GM23338 (cell line): ENCODE data around the gene ZNF474. TPM values are rescaled to one million over a fixed set of nuclear protein-coding genes. Genes with fewer than 3 reads are reported as not detected.

Experiments used
- ATAC-seq: fragments of 200-7000 bp; cut with Tn5 transposase; 3 replicates; pipeline ENCODE4 v1.9.1; 2020
- DNase-seq: peaks from one replicate; pipeline ENCODE4 v3.0.0-alpha.2; 2015; ENCODE audit warnings: low spot score
- H2AFZ ChIP-seq: fragments of 200-600 bp; sonication (generic); 2 replicates; pipeline ENCODE4 v1.8.0; 2016; ENCODE audit warnings: antibody characterized with exemption, mild to moderate bottlenecking, moderate library complexity
- H3F3A ChIP-seq: fragments of 200-600 bp; sonication (generic); replicated peaks from 2 replicates; pipeline ENCODE4 v1.8.0; 2017; ENCODE audit warnings: antibody characterized with exemption, mixed run types, low read depth
- H3K27ac ChIP-seq: fragments of 200-600 bp; sonication (generic); 2 replicates; pipeline ENCODE4 v1.6.1; 2016; ENCODE audit warnings: low read depth
- H3K27me3 ChIP-seq: fragments of 200-600 bp; sonication (generic); 2 replicates; pipeline ENCODE4 v1.8.0; 2016; ENCODE audit warnings: mild to moderate bottlenecking, mixed run types, moderate library complexity; ENCODE audit not compliant: insufficient read depth
- H3K36me3 ChIP-seq: fragments of 200-600 bp; sonication (generic); 2 replicates; pipeline ENCODE4 v1.8.0; 2016; ENCODE audit warnings: mild to moderate bottlenecking; ENCODE audit not compliant: insufficient read depth
- H3K4me1 ChIP-seq: fragments of 200-600 bp; sonication (generic); 2 replicates; pipeline ENCODE4 v1.8.0; 2016; ENCODE audit warnings: mild to moderate bottlenecking, moderate library complexity; ENCODE audit not compliant: insufficient read depth
- H3K4me2 ChIP-seq: fragments of 200-600 bp; sonication (generic); 2 replicates; pipeline ENCODE4 v1.7.1; 2017; ENCODE audit warnings: mixed run types
- H3K4me3 ChIP-seq: fragments of 200-600 bp; sonication (generic); 2 replicates; pipeline ENCODE4 v1.6.1; 2016; ENCODE audit warnings: mixed run types
- H3K79me2 ChIP-seq: fragments of 200-600 bp; sonication (generic); replicated peaks from 2 replicates; pipeline ENCODE4 v1.8.0; 2017; ENCODE audit warnings: mild to moderate bottlenecking; ENCODE audit not compliant: insufficient read depth
- H3K9me2 ChIP-seq: fragments of 200-600 bp; sonication (generic); 2 replicates; pipeline ENCODE4 v1.8.0; 2017; ENCODE audit not compliant: insufficient read depth
- H4K20me1 ChIP-seq: fragments of 200-600 bp; sonication (generic); replicated peaks from 2 replicates; pipeline ENCODE4 v1.8.0; 2017; ENCODE audit warnings: mild to moderate bottlenecking; ENCODE audit not compliant: insufficient read depth
- H3K27ac Mint-ChIP-seq: 2 replicates; pipeline ENCODE4 v1.8.0; 2020; ENCODE audit warnings: inconsistent platforms, mild to moderate bottlenecking, moderate library complexity, mixed read lengths
- H3K27me3 Mint-ChIP-seq: 3 replicates; pipeline ENCODE4 v1.8.0; 2022; ENCODE audit warnings: low read depth, mild to moderate bottlenecking, moderate library complexity, mixed read lengths, inconsistent platforms; ENCODE audit not compliant: insufficient read depth, poor library complexity
- H3K36me3 Mint-ChIP-seq: 3 replicates; pipeline ENCODE4 v1.8.0; 2021; ENCODE audit warnings: low read depth, mild to moderate bottlenecking, inconsistent platforms, moderate library complexity, mixed read lengths
- H3K4me1 Mint-ChIP-seq: 3 replicates; pipeline ENCODE4 v1.8.0; 2020; ENCODE audit warnings: mild to moderate bottlenecking, inconsistent platforms, mixed read lengths
- H3K4me3 Mint-ChIP-seq: 3 replicates; pipeline ENCODE4 v1.8.0; 2021; ENCODE audit warnings: moderate library complexity, mild to moderate bottlenecking, inconsistent platforms, mixed read lengths
- H3K9me3 Mint-ChIP-seq: 3 replicates; pipeline ENCODE4 v1.8.0; 2020; ENCODE audit warnings: moderate library complexity, mild to moderate bottlenecking, inconsistent platforms, mixed read lengths
- ETS1 ChIP-seq: IDR thresholded peaks from 2 replicates; pipeline ENCODE4 v1.6.1; 2016; ENCODE audit warnings: antibody characterized with exemption
- JUNB ChIP-seq: IDR thresholded peaks from one replicate; pipeline ENCODE4 v1.6.1; 2016; ENCODE audit warnings: antibody characterized with exemption; ENCODE audit not compliant: unreplicated experiment
- POLR2AphosphoS5 ChIP-seq: IDR thresholded peaks from 2 replicates; pipeline ENCODE4 v1.6.1; 2016; ENCODE audit warnings: antibody characterized with exemption, low read depth
- STAT1 ChIP-seq: IDR thresholded peaks from one replicate; pipeline ENCODE4 v1.6.1; 2016; ENCODE audit warnings: antibody characterized with exemption; ENCODE audit not compliant: unreplicated experiment
- ZNF114 ChIP-seq: fragments of 250-450 bp; sonication (Bioruptor Pico); IDR thresholded peaks from 2 replicates; pipeline ENCODE4 v1.5.0; 2020; ENCODE audit warnings: mild to moderate bottlenecking, moderate library complexity
- ZNF462 ChIP-seq: fragments of 250-450 bp; sonication (Bioruptor Pico); IDR thresholded peaks from 2 replicates; pipeline ENCODE4 v1.5.0; 2020; ENCODE audit warnings: mild to moderate bottlenecking, moderate library complexity
- polyA plus RNA-seq: library from polyadenylated mRNA; unstranded; fragments of >200 nt; fragmentation: Nextera tagmentation; extraction: Ambion mirVana; gene quantifications from 2 replicates; pipeline ENCODE4 v1.2.1, GENCODE V29; 2016
- total RNA-seq: library from RNA; depleted of rRNA; stranded (reverse); fragments of >200 nt; shearing (Covaris generic); gene quantifications from 2 replicates; pipeline ENCODE4 v1.2.3, GENCODE V29; 2014
- TF ChIP-seq, protein P1 (sequence below), 2 experiments: fragments of 200-600 bp in 1 of 2; sonication (generic) in 1 of 2; conservative IDR thresholded peaks; 2 replicates each; pipeline versions ENCODE4 v1.5.1 to v1.6.1; 2016 to 2017; ENCODE audit warnings: antibody characterized with exemption in 2 of 2, low read depth in 2 of 2, mild to moderate bottlenecking in 2 of 2, moderate library complexity in 1 of 2

ZNF474 gene
- total and polyA plus RNA-seq, 2 experiments from 2014 or later = 0.59 TPM; not detected in 1

DNA sequence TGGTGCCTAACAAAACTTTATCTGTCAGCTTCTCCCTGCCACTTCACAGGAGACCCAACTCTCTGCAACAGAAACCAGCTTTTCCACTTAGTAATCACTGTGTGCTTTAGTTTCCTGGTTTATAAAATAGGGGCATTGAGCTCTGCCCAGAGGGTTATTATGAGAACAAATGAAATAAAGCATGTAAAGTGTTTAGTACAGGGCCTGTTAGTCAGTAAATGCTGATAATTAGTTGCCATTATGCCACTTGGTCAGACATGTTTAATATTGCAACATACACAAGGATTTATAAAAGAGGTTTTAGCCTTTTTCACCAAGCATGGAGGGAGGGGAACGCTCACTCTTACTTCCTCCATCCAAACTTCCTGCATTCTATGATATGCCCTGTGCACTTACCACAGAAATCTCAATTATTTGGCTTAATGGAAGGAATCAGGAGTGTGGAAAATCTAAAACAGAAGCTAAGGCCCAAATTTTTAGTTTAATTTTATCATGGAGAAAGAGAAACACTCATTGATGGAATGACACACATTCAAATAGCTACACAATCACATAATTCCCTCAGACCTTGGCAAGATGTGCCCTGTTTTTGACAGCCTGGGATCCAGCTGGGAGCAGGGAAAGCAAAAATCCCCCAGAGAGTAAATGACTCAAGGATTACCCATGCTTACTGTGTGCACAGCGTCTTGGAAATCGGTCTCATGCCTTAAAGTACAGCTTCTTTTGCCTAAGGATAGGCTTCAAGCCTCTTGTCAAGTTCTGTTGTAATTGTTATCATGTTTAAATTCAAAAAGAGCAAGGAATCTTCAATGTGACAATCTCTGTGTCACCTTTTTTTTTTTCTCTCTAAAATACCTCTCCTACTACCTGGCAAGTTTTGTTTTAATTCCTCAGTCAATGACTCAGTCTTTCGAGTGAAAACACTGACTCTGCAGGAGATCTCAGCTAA lies 34.0 kb downstream of the ZNF474 start (continued):
- TF ChIP-seq JUNB (no peak), ETS1 (no peak), STAT1 (no peak), ZNF114 (CRISPR knock-in tag) (no peak), POLR2AphosphoS5 (no peak), ZNF462 (CRISPR knock-in tag) (no peak)

- Histone ChIP-seq H3K27me3 (no peaks in the 10 kb centered on the region), H3K27ac (no peak overlapping the region), H3K4me3 (no peak overlapping the region), H3K4me1 (0 out of 2 replicates have a peak, but pooled peaks cover 6% of the 10 kb centered on the region), H3K79me2 (no peaks in the 10 kb centered on the region), H3K36me3 (no peaks in the 10 kb centered on the region), H3F3A (no peaks in the 10 kb centered on the region), H2AFZ (peak overlapping the region; percentile 18), H4K20me1 (no peaks in the 10 kb centered on the region), H3K9me2 (0 out of 2 replicates have a peak, but pooled peaks cover under 1% of the 10 kb centered on the region), H3K4me2 (no peak overlapping the region)
- no peak overlapping the region for H3K4me3 Mint-ChIP-seq
- no peaks in the 10 kb centered on the region for H3K9me3 Mint-ChIP-seq
- no peak overlapping the region for H3K27ac Mint-ChIP-seq
- H3K4me1 Mint-ChIP-seq = peaks cover 15% of the 10 kb centered on the region
- DNase-seq (no peak), ATAC-seq (peak; percentile 40; the same call in 2 of the 3 replicates)
- peaks cover 2% of the 10 kb centered on the region for H3K27me3 Mint-ChIP-seq
- no peaks in the 10 kb centered on the region for H3K36me3 Mint-ChIP-seq
- TF ChIP-seq, protein P1, sequence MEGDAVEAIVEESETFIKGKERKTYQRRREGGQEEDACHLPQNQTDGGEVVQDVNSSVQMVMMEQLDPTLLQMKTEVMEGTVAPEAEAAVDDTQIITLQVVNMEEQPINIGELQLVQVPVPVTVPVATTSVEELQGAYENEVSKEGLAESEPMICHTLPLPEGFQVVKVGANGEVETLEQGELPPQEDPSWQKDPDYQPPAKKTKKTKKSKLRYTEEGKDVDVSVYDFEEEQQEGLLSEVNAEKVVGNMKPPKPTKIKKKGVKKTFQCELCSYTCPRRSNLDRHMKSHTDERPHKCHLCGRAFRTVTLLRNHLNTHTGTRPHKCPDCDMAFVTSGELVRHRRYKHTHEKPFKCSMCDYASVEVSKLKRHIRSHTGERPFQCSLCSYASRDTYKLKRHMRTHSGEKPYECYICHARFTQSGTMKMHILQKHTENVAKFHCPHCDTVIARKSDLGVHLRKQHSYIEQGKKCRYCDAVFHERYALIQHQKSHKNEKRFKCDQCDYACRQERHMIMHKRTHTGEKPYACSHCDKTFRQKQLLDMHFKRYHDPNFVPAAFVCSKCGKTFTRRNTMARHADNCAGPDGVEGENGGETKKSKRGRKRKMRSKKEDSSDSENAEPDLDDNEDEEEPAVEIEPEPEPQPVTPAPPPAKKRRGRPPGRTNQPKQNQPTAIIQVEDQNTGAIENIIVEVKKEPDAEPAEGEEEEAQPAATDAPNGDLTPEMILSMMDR (conservative IDR thresholded peaks at IDR 0.05; ENCODE audit: low read depth in 2 of 2) = no peak
- no peak for TF ChIP-seq ZNF114 (CRISPR knock-in tag)
- TF ChIP-seq ETS1 = no peak
These were observed 34.7 kb downstream of the ZNF474 start for GRCh38 chr5:122164070-122164435.
